Aorta (tissue), 5 donors: Measurements from ENCODE around the gene TACC2. TPM values are rescaled to one million over a fixed set of nuclear protein-coding genes. Genes with fewer than 3 reads are reported as not detected.

ENCODE experiments used
- ATAC-seq: fragments of 200-7000 bp; cut with Tn5 transposase; one replicate; pipeline ENCODE4 v1.9.1; 2022; ENCODE audit warnings: moderate library complexity; ENCODE audit not compliant: low FRiP score
- DNase-seq, 2 donors: peaks; one replicate each; pipeline ENCODE4 v3.0.0-alpha.2; 2020
- H3K27ac ChIP-seq, 2 donors: one replicate each; pipeline ENCODE4 v1.5.1; 2013; ENCODE audit warnings: low read length in 2 of 2, mild to moderate bottlenecking in 2 of 2, moderate library complexity in 2 of 2, control low read depth in 1 of 2, inconsistent platforms in 1 of 2, low read depth in 1 of 2
- H3K27me3 ChIP-seq, 2 donors: one replicate each; pipeline ENCODE4 v1.6.1; 2013; ENCODE audit warnings: control low read depth in 1 of 2, low read length in 1 of 2, mild to moderate bottlenecking in 1 of 2, moderate library complexity in 1 of 2; ENCODE audit not compliant: insufficient read depth in 2 of 2, control insufficient read depth in 1 of 2
- H3K36me3 ChIP-seq, 2 donors: one replicate each; pipeline ENCODE4 v1.6.1; 2013; ENCODE audit warnings: control low read depth in 1 of 2, low read length in 1 of 2, mild to moderate bottlenecking in 1 of 2; ENCODE audit not compliant: insufficient read depth in 2 of 2, control insufficient read depth in 1 of 2
- H3K4me1 ChIP-seq, 2 donors: one replicate each; pipeline ENCODE4 v1.6.1; 2013; ENCODE audit warnings: low read length in 2 of 2, control low read depth in 1 of 2, mild to moderate bottlenecking in 1 of 2, moderate library complexity in 1 of 2; ENCODE audit not compliant: insufficient read depth in 2 of 2, control insufficient read depth in 1 of 2
- H3K4me3 ChIP-seq, 2 donors: one replicate each; pipeline ENCODE4 v1.5.1; 2013; ENCODE audit warnings: low read length in 2 of 2, control low read depth in 1 of 2, mild to moderate bottlenecking in 1 of 2
- H3K9me3 ChIP-seq: one replicate; pipeline ENCODE4 v1.6.1; 2013; ENCODE audit warnings: mild to moderate bottlenecking, low read length; ENCODE audit not compliant: control insufficient read depth
- WGBS, 2 donors: extraction: QIAGEN DNeasy Blood & Tissue Kit; methylation state at CpG; one replicate each; pipeline ENCODE4 v1.1.7; 2013; 5-methylcytosine and 5-hydroxymethylcytosine counted together
- intact Hi-C, 2 donors: fragments of 100-400 bp; cut with DNase I; formaldehyde crosslinking; loops; one replicate each; pipeline versions ENCODE4 v1.14.2 to v1.15.0; 2022
- polyA plus RNA-seq, 2 donors: library from polyadenylated mRNA; stranded (reverse); fragments of 200-250 nt; gene quantifications; one replicate each; pipeline ENCODE4 v1.2.3, GENCODE V29; 2013
- total RNA-seq, 2 donors: library from RNA; stranded (reverse); fragmentation: NEBNext Ultra II Directional; extraction: Animal tissue kit (Norgen Biotek cat#: 25700); gene quantifications; one replicate each; pipeline ENCODE4 v1.2.1, GENCODE V29; 2021
- donor health status: healthy with polysubstance abuse.
- donor health status: Bipolar disorder and iron deficiency.
- donor health status: DM: no; HTN: no; CAD: no.
- donor health status: DM: no; HTN: no; CAD: no.
- donor health status: DM: yes; HTN: yes; CAD: no.

The TACC2 gene
- total and polyA plus RNA-seq, 4 donors = 25.8 to 74.4 (median 50.8) TPM

DNA sequence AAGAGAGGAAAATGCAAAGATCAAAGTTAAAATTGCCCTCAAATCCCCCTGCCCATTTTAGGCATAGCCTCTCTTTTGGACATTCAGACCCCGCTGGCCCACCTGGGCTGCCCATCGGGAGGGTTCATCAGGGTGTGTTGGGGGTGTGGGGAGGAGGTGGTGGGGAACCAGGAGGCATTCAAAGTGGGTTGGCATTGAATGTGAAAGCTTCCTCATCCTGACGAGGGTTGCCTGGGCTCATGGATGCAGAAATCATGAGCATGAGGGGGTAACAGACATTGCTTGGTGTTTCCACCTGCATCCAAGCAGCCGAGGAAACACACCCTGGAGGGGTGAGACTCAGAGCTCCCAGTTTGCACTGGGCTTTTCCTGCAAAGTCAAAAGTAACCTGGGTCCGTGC, 302.8 kb downstream of the TACC2 start:
- ATAC-seq (no peak), DNase-seq (no peak)
- H3K27ac ChIP-seq = no peak overlapping the region
- H3K4me3 ChIP-seq = no peak overlapping the region
- WGBS, 2 donors = 94 to 95% methylated on average over 5 of the region's 5 CpGs
- no peaks in the 10 kb centered on the region for H3K36me3 ChIP-seq
- peaks cover 0 to 4% of the 10 kb centered on the region in 2 donors for H3K4me1 ChIP-seq
- intact Hi-C loops = loop anchor here (5.0 to 10.0 kb wide), 2 partner anchors 276 to 413 kb away; no protein-coding TSS in a partner anchor
- H3K27me3 ChIP-seq = no peaks in the 10 kb centered on the region
- H3K9me3 ChIP-seq = no peaks in the 10 kb centered on the region

DNA sequence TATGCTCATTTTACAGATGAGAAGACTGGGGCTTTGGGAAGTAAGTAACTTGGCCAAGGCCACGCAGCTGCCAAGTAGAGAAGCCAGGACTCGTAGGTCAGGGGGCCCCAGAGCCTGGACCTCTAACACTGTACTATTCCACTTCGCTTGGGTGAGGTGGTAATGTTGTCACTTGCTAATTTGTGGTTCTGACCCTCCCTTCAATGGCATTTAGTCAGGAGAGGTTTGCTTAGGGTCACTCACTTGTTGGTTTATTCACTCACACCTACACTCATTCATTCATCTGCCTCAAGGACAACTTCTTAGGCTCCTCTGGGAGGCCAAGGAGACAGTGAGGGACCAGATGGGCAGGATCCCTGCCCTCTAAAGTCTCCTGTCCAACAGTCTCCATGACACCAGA, 303.4 kb downstream of the TACC2 start:
- 87 to 91% methylated on average over 3 of the region's 3 CpGs for WGBS, 2 donors
- intact Hi-C loops = loop anchor here (5.0 to 10.0 kb wide), 2 partner anchors 275 to 412 kb away; no protein-coding TSS in a partner anchor
- peaks cover 0 to 2% of the 10 kb centered on the region in 2 donors for H3K4me1 ChIP-seq

DNA sequence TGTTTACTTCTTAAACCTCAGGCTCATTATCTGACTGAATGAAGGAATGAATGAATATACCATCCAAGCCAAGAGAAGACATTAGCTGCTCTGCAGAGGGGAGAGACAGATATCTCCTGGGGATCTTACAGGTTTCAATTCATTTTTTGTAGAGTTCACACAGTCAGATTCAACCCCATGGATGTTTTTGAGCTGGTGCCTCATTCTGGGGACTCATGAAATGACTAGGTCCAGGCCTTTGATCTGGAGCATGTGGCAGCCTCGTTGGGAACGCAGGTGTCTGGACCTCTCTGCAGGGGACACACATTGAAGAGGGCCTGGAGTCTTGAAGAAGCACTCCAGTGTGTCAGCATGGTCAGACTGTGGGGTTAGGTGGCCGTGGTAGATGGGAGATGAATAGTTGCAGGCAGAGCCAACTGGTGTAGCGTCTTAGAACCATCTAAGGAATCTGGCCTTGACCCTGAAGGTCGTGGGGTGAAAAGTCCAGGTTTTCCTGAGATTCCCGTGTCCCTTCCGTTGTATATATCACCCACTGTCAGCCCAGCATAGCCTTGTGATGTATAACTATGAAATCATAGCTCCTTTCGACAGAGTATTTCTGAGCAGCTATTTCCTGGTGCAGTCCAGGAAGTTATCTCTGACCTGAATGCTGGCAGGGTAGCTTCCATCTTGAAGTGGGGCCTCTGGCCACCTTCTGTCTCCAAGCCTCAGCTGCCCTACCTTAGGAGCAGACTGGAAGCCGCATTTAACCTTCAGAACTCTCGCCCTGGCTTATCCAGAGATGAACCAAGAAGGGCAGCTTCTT, 304.4 kb downstream of the TACC2 start:
- WGBS, 2 donors = 86 to 91% methylated on average over 10 of the region's 10 CpGs
- Histone ChIP-seq H3K9me3 (no peaks in the 10 kb centered on the region), H3K27ac (no peak overlapping the region), H3K27me3 (no peaks in the 10 kb centered on the region), H3K36me3 (no peaks in the 10 kb centered on the region), H3K4me3 (no peak overlapping the region), H3K4me1 (no peaks in the 10 kb centered on the region)
- no peak for ATAC-seq
- DNase-seq = no peak
- intact Hi-C loops = loop anchor here (5.0 to 10.0 kb wide), 2 partner anchors 274 to 411 kb away; no protein-coding TSS in a partner anchor

More for the DNA sequence above, 303.4 kb downstream of the TACC2 start:
- DNase-seq (no peak), ATAC-seq (no peak)
- Histone ChIP-seq H3K9me3 (no peaks in the 10 kb centered on the region), H3K36me3 (no peaks in the 10 kb centered on the region), H3K27me3 (no peaks in the 10 kb centered on the region), H3K4me3 (no peak overlapping the region), H3K27ac (no peak overlapping the region)

DNA sequence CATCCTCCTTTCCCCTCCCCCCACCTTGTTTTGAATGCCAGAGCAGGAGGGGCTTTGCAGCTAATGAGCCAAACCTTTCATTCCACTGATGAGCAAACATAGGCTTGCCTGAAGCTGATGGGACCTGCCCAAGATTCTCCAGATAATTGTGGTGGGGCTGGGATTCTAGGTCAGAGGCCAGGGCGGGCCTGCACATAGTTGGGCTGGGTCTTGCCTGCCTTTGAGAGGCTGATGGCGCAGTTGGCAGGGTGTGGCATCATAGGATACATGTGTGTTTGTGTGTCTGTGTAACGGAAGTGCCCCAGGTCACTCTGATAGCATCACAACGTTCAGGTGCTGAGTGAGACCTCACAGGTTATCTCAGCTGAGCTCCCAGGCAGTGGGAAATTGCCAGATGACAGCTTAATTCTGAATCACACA, 305.0 kb downstream of the TACC2 start:
- DNase-seq = no peak

DNA sequence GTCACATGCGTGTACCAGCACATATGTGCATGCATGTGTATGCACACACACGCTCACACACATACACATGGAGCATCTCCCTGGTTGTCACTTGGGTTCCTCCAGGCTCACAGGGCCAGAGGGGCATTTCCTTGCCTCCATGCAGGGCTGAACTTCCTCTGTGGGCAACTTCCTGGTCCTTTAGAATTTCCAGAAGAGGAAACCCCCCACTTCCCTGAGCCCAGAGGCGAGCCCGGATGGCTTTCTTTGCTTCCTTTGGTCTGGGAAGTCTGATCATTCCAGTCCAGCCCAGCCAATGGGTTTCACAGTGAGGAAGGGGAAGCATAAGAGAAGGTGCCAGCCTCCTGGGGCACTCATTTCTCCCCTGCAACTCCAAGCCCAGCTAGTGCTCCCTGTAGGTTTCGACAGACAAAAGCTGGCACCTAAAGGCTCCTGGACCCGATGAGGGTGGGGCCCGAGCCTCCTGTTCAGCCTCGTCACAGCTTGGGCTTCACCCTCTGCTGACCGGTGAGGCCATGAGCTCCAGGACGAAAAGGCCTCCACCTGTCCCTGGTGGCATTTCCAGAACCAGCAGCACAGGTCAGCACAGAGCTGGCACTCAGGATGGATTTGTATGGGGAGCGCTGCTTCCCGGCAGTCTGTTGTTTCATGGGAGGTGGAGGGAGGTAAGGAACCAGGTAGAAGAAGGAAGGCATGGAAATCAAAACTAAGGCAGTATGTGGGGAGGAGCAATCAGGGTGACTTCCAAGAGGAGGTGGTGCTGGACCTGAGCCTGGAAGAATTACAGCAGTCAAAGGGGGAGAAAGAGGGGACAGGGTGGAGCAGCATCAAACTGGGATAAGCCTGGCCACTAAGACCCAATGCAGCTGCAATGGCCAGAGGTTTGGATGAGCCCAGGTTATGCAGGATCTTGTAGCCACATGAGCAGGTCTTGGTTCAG, 305.8 kb downstream of the TACC2 start:
- no peaks in the 10 kb centered on the region for H3K36me3 ChIP-seq
- ATAC-seq (no peak), DNase-seq (no peak)
- H3K4me1 ChIP-seq = no peaks in the 10 kb centered on the region
- no peaks in the 10 kb centered on the region for H3K27me3 ChIP-seq
- no peak overlapping the region for H3K27ac ChIP-seq
- intact Hi-C loops = loop anchor here (5.0 to 10.0 kb wide), 3 partner anchors 48 to 410 kb away; no protein-coding TSS in a partner anchor
- H3K4me3 ChIP-seq = no peak overlapping the region
- no peaks in the 10 kb centered on the region for H3K9me3 ChIP-seq
- 90 to 93% methylated on average over 12 of the region's 12 CpGs for WGBS, 2 donors

More for the DNA sequence above, 305.0 kb downstream of the TACC2 start:
- no peak for ATAC-seq
- no peaks in the 10 kb centered on the region for H3K4me1 ChIP-seq
- H3K36me3 ChIP-seq = no peaks in the 10 kb centered on the region
- WGBS, 2 donors = 87 to 90% methylated on average over 4 of the region's 4 CpGs
- intact Hi-C loops = loop anchor here (5.0 to 10.0 kb wide), 2 partner anchors 273 to 411 kb away; no protein-coding TSS in a partner anchor
- H3K9me3 ChIP-seq = no peaks in the 10 kb centered on the region
- no peak overlapping the region for H3K27ac ChIP-seq
- no peaks in the 10 kb centered on the region for H3K27me3 ChIP-seq
- no peak overlapping the region for H3K4me3 ChIP-seq

DNA sequence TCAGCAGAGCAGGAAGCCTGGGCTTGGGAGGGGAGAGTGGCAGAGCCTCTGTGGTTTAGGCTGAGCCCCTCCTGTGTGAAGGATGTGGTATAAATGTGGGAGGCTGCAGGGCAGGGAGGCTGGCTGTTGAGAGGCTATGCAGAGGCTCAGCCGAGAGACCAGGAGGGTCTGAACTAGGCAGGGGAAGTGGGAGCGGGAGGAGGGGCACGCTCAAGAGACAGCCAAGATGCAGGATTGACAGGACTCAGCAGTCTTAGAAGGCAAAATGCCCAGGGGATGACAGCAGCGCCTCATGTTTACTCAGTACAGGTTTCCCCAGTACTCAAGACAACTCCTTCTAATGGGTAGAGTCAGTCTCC, 306.5 kb downstream of the TACC2 start:
- no peaks in the 10 kb centered on the region for H3K36me3 ChIP-seq
- no peaks in the 10 kb centered on the region for H3K4me1 ChIP-seq
- no peak overlapping the region for H3K4me3 ChIP-seq
- no peaks in the 10 kb centered on the region for H3K27me3 ChIP-seq
- no peaks in the 10 kb centered on the region for H3K9me3 ChIP-seq
- 88 to 90% methylated on average over 4 of the region's 4 CpGs for WGBS, 2 donors
- DNase-seq = no peak
- ATAC-seq = no peak
- intact Hi-C loops = loop anchor here (5.0 to 10.0 kb wide), 3 partner anchors 47 to 409 kb away; no protein-coding TSS in a partner anchor
- no peak overlapping the region for H3K27ac ChIP-seq

DNA sequence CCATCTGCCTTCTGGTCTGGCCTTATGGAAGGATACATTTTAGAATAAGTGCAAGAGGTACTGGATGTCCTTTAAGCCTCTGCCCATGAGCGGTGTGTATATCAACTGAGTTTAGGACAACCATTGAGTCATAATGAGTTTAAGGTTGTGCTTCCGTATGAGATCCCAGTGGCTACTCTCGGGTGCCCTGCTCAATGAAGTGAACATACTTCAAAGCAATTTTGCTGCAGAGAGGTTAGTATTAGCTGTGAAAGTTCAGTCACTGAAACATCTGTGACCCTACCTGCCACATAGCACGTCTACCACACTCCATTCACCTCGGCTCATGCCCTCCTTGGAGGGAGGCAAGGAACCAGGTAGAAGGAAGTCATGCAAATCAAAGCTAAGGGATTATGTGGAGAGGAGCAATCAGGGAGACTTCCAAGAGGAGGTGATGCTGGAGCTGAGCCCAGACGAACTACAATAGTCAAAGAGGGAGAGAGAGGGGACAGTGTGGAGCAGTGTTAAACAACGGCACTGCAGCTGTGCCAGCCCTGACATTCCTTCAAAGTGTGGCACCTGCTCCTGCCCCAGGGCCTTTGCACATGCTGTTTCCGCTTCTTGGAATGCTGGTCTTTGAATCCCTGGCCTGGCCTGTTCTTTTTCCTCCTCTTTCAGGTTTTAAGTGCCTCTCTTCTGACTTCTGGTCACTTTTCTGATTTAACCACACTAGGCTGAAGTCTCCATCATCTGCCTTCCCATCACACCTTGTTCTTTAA, 307.6 kb downstream of the TACC2 start:
- Histone ChIP-seq H3K27ac (no peak overlapping the region), H3K27me3 (no peaks in the 10 kb centered on the region), H3K4me1 (no peaks in the 10 kb centered on the region), H3K36me3 (no peaks in the 10 kb centered on the region), H3K9me3 (no peaks in the 10 kb centered on the region), H3K4me3 (no peak overlapping the region)
- 91 to 92% methylated on average over 7 to 8 of the region's 8 CpGs for WGBS, 2 donors
- intact Hi-C loops = loop anchor here (5.0 to 10.0 kb wide), 3 partner anchors 46 to 408 kb away; no protein-coding TSS in a partner anchor
- DNase-seq (no peak), ATAC-seq (no peak)

DNA sequence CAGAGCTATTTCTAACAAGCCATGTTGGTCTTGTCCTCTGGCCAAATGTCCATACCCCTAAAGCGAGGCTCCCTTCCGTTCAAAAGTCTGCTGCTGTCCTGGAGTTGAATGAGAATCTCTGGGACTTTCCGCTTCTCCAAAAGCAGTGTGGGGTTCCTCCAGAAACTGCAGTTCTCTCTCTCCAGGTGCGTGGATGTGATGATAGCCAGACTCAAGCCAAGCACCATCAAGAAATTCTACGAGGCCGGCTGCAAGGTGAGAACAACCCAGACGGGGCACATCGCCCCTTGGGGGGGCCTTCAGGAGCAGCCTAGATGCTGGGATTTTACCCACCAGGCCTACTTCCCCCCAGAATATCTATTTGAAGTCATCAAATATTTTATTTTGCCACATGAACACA, 308.6 kb downstream of the TACC2 start:
- Histone ChIP-seq H3K9me3 (no peaks in the 10 kb centered on the region), H3K27me3 (no peaks in the 10 kb centered on the region), H3K27ac (no peak overlapping the region), H3K4me3 (no peak overlapping the region), H3K36me3 (no peaks in the 10 kb centered on the region), H3K4me1 (no peaks in the 10 kb centered on the region)
- intact Hi-C loops = loop anchor here (5.0 to 10.0 kb wide), 3 partner anchors 45 to 407 kb away; no protein-coding TSS in a partner anchor
- 50 to 56% methylated on average over 8 of the region's 8 CpGs for WGBS, 2 donors
- no peak for DNase-seq
- no peak for ATAC-seq
